Esophagus muscularis mucosa (tissue), 3 donors: ENCODE measurements around the gene KCNJ16.

Source experiments
- CTCF ChIP-seq, 3 experiments: fragments of 200-600 bp in 2 of 3; fragments of 450-650 bp in 1 of 3; sonication (generic) in 2 of 3; IDR thresholded peaks; one replicate each; pipeline ENCODE4 v1.5.1; 2017 to 2019; ENCODE audit warnings: antibody characterized with exemption in 3 of 3, mild to moderate bottlenecking in 2 of 3, moderate library complexity in 1 of 3
- POLR2A ChIP-seq: fragments of 450-650 bp; IDR thresholded peaks from one replicate; pipeline ENCODE4 v1.6.1; 2017; ENCODE audit warnings: antibody characterized with exemption, moderate library complexity, mild to moderate bottlenecking, low read depth

GRCh38 chr17:70173681-70174080, 98.7 kb downstream of the KCNJ16 start:
- TF ChIP-seq POLR2A = no peak
- no peak for TF ChIP-seq CTCF (IDR thresholded peaks at IDR 0.05)
